SK-N-MC (cell line): ENCODE measurements around the gene MYO5A.
"Not testable (repeated sequence)": the region's sequence is repeated elsewhere in the genome, so short reads cannot be mapped to it uniquely, and the experiment has no call there.

Experiments used
- EZH2 ChIP-seq: fragments of 200-600 bp; sonication (generic); IDR thresholded peaks from one replicate; pipeline ENCODE4 v1.6.1; 2017; ENCODE audit warnings: antibody characterized with exemption
- POLR2AphosphoS5 ChIP-seq: IDR thresholded peaks from 2 replicates; pipeline ENCODE4 v1.6.1; 2012; ENCODE audit warnings: mild to moderate bottlenecking, low read depth, low read length, borderline replicate concordance

DNA sequence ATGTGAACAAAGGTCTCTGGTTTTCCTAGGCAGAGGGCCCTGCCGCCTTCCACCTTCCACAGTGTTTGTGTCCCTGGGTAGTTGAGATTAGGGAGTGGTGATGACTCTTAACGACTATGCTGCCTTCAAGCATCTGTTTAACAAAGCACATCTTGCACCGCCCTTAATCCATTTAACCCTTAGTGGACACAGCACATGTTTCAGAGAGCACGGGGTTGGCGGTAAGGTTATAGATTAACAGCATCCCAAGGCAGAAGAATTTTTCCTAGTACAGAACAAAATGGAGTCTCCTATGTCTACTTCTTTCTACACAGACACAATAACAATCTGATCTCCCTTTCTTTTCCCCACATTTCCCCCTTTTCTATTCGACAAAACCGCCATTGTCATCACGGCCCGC, 69.4 kb downstream of the MYO5A start:
- TF ChIP-seq POLR2AphosphoS5, EZH2: not testable (repeated sequence)
